Calu3 (cell line): ENCODE results near the gene CRTAP. TPM values are rescaled to one million over a fixed set of nuclear protein-coding genes. Genes with fewer than 3 reads are reported as not detected.
"Not testable (repeated sequence)": the region's sequence is repeated elsewhere in the genome, so short reads cannot be mapped to it uniquely, and the experiment has no call there.

Source experiments
- BruUV-seq: library from RNA; stranded (reverse); fragments of 400-500 nt; replicated peaks from 2 replicates; lab custom pipeline; 2021; lab: Mats Ljungman, UMichigan
- CTCF ChIA-PET: fragments of 300-600 bp; sonication (Branson Sonifier 250); formaldehyde crosslinking; loops from one replicate; lab custom pipeline; 2022; ENCODE audit warnings: antibody characterized with exemption; lab: Charles Lee
- DNase-seq: peaks from one replicate; pipeline ENCODE4 v3.0.0; 2022
- H3K27ac Mint-ChIP-seq: one replicate; pipeline ENCODE4 v1.8.0; 2022; ENCODE audit warnings: mixed read lengths; ENCODE audit not compliant: unreplicated experiment
- H3K27me3 Mint-ChIP-seq: one replicate; pipeline ENCODE4 v1.8.0; 2022; ENCODE audit warnings: mixed read lengths; ENCODE audit not compliant: unreplicated experiment
- H3K36me3 Mint-ChIP-seq: one replicate; pipeline ENCODE4 v1.8.0; 2022; ENCODE audit warnings: mild to moderate bottlenecking, moderate library complexity, mixed read lengths; ENCODE audit not compliant: insufficient read depth, unreplicated experiment
- H3K4me1 Mint-ChIP-seq: one replicate; pipeline ENCODE4 v1.8.0; 2022; ENCODE audit warnings: mild to moderate bottlenecking, low read depth, mixed read lengths; ENCODE audit not compliant: unreplicated experiment
- H3K4me3 Mint-ChIP-seq: one replicate; pipeline ENCODE4 v1.8.0; 2022; ENCODE audit warnings: mild to moderate bottlenecking, low read depth, moderate library complexity, mixed read lengths; ENCODE audit not compliant: unreplicated experiment
- H3K9me3 Mint-ChIP-seq: one replicate; pipeline ENCODE4 v1.8.0; 2022; ENCODE audit warnings: low read depth, mixed read lengths; ENCODE audit not compliant: unreplicated experiment
- intact Hi-C: fragments of 100-400 bp; cut with micrococcal nuclease; formaldehyde crosslinking; loops from one replicate; pipeline ENCODE4 v1.10.0; 2022; ENCODE audit not compliant: unreplicated experiment
- total RNA-seq: library from RNA; stranded (reverse); gene quantifications from 2 replicates; pipeline ENCODE4 v1.2.3, GENCODE V29; 2022
- TF ChIP-seq, protein P1 (sequence below): fragments of 200-600 bp; IDR thresholded peaks from one replicate; pipeline ENCODE4 v1.8.0; 2022; ENCODE audit warnings: antibody characterized with exemption; ENCODE audit not compliant: unreplicated experiment

The CRTAP gene
- total RNA-seq, 1 experiment from 2014 or later, result 76.9 TPM

GRCh38 chr3:33076952-33077351 is 36.9 kb upstream of the CRTAP start:
- TF ChIP-seq, protein P1, sequence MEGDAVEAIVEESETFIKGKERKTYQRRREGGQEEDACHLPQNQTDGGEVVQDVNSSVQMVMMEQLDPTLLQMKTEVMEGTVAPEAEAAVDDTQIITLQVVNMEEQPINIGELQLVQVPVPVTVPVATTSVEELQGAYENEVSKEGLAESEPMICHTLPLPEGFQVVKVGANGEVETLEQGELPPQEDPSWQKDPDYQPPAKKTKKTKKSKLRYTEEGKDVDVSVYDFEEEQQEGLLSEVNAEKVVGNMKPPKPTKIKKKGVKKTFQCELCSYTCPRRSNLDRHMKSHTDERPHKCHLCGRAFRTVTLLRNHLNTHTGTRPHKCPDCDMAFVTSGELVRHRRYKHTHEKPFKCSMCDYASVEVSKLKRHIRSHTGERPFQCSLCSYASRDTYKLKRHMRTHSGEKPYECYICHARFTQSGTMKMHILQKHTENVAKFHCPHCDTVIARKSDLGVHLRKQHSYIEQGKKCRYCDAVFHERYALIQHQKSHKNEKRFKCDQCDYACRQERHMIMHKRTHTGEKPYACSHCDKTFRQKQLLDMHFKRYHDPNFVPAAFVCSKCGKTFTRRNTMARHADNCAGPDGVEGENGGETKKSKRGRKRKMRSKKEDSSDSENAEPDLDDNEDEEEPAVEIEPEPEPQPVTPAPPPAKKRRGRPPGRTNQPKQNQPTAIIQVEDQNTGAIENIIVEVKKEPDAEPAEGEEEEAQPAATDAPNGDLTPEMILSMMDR, result no peak
- Mint-ChIP-seq H3K36me3 (peaks cover 8% of the 10 kb centered on the region), H3K27me3 (no peaks in the 10 kb centered on the region), H3K4me3 (no peak overlapping the region), H3K4me1 (peaks cover 8% of the 10 kb centered on the region), H3K9me3 (no peaks in the 10 kb centered on the region), H3K27ac (no peak overlapping the region)
- CTCF ChIA-PET, result no interaction called here
- no peak for DNase-seq
- BruUV-seq, result no TSS peak
- intact Hi-C loops, result no loop called here

GRCh38 chr3:33077976-33078375 is 35.8 kb upstream of the CRTAP start:
- Mint-ChIP-seq H3K4me1 (peaks cover 8% of the 10 kb centered on the region), H3K27ac (no peak overlapping the region), H3K4me3 (no peak overlapping the region), H3K9me3 (no peaks in the 10 kb centered on the region), H3K27me3 (no peaks in the 10 kb centered on the region), H3K36me3 (peaks cover 9% of the 10 kb centered on the region)
- intact Hi-C loops, result no loop called here
- DNase-seq, result no peak
- TF ChIP-seq, protein P1, result no peak
- no TSS peak for BruUV-seq
- CTCF ChIA-PET, result interaction anchor here (0.7 kb wide), 2 partner anchors 15 to 491 kb away, joined by 3 to 4 read pairs; no protein-coding TSS in a partner anchor

DNA sequence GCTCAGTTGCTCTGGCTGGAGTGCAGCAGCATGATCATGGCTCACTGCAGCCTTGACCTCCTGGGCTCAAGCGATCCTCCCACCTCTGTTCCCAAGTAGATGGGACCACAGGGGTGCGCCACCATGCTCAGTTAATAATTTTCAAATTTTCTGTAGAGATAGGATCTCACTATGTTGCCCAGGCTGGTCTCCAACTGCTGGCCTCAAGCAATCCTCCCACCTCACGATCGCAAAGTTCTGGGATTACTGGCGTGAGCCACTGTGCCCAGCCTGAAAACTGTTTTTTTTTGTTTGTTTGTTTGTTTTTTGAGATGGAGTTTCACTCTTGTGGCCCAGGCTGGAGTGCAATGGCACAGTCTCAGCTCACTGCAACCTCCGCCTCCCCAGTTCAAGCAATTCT is 34.0 kb upstream of the CRTAP start:
- peaks cover 14% of the 10 kb centered on the region for H3K36me3 Mint-ChIP-seq
- intact Hi-C loops, H3K9me3 Mint-ChIP-seq, CTCF ChIA-PET, BruUV-seq, H3K27ac Mint-ChIP-seq, H3K4me1 Mint-ChIP-seq, H3K27me3 Mint-ChIP-seq, DNase-seq, H3K4me3 Mint-ChIP-seq: not testable (repeated sequence)

DNA sequence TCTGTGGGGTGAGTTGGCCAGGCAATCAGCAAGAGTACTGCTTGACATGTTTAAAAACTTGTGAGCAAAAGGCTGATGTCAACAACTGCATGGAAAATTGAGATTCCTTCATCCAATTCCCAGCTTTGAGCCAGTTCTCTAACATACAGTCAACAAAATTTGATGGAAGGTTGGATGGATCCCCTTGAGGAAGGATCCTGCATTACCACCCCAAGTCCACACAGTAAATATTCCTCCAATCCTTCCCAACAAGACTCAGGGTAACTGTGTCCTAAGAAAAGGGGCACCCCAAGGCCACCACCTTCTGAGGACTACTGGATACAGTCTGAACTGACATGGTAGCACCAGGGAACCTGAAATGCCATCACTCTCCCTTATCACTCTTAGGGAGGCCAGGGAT is 32.0 kb upstream of the CRTAP start:
- intact Hi-C loops, result no loop called here
- peaks cover 9% of the 10 kb centered on the region for H3K36me3 Mint-ChIP-seq
- BruUV-seq, result no TSS peak
- H3K27ac Mint-ChIP-seq, result no peak overlapping the region
- TF ChIP-seq, protein P1, result no peak
- no peak overlapping the region for H3K4me3 Mint-ChIP-seq
- H3K9me3 Mint-ChIP-seq, result no peaks in the 10 kb centered on the region
- H3K27me3 Mint-ChIP-seq, result no peaks in the 10 kb centered on the region
- DNase-seq, result no peak
- no peaks in the 10 kb centered on the region for H3K4me1 Mint-ChIP-seq
- CTCF ChIA-PET, result no interaction called here

- BruUV-seq, result no TSS peak
- H3K27me3 Mint-ChIP-seq, result no peaks in the 10 kb centered on the region
- H3K4me3 Mint-ChIP-seq, result no peak overlapping the region
- DNase-seq, result no peak
- H3K9me3 Mint-ChIP-seq, result no peaks in the 10 kb centered on the region
- no peak overlapping the region for H3K27ac Mint-ChIP-seq
- H3K4me1 Mint-ChIP-seq, result no peaks in the 10 kb centered on the region
- intact Hi-C loops, result no loop called here
- peaks cover 9% of the 10 kb centered on the region for H3K36me3 Mint-ChIP-seq
- CTCF ChIA-PET, result no interaction called here
- TF ChIP-seq, protein P1, result no peak
Measured at GRCh38 chr3:33083958-33084357, 29.9 kb upstream of the CRTAP start.
